Ishikawa (cell line): ENCODE measurements around the gene TGIF2.

Source experiments
- CEBPB ChIP-seq: IDR thresholded peaks from 2 replicates; pipeline ENCODE4 v1.6.1; 2012
- CREB1 ChIP-seq: IDR thresholded peaks from 2 replicates; pipeline ENCODE4 v1.6.1; 2012; ENCODE audit warnings: low read depth
- EGR1 ChIP-seq: IDR thresholded peaks from 2 replicates; pipeline ENCODE4 v1.6.1; 2012
- EP300 ChIP-seq: IDR thresholded peaks from 2 replicates; pipeline ENCODE4 v1.6.1; 2012; ENCODE audit warnings: borderline replicate concordance
- FOXM1 ChIP-seq: IDR thresholded peaks from 2 replicates; pipeline ENCODE4 v1.6.1; 2012; ENCODE audit warnings: low read depth, borderline replicate concordance
- NFIC ChIP-seq: IDR thresholded peaks from 2 replicates; pipeline ENCODE4 v1.6.1; 2012
- RAD21 ChIP-seq: IDR thresholded peaks from 2 replicates; pipeline ENCODE4 v1.6.1; 2012; ENCODE audit warnings: low read depth
- TAF1 ChIP-seq: IDR thresholded peaks from 2 replicates; pipeline ENCODE4 v1.6.1; 2012; ENCODE audit warnings: low read depth, mild to moderate bottlenecking
- TCF12 ChIP-seq: IDR thresholded peaks from 2 replicates; pipeline ENCODE4 v1.6.1; 2012; ENCODE audit warnings: low read depth
- TEAD4 ChIP-seq: IDR thresholded peaks from 2 replicates; pipeline ENCODE4 v1.6.1; 2012
- YY1 ChIP-seq: IDR thresholded peaks from 2 replicates; pipeline ENCODE4 v1.6.1; 2012; ENCODE audit warnings: low read depth
- ZBTB7A ChIP-seq: IDR thresholded peaks from 2 replicates; pipeline ENCODE4 v1.6.1; 2012; ENCODE audit warnings: low read depth
- TF ChIP-seq, protein P1 (sequence below): IDR thresholded peaks from 2 replicates; pipeline ENCODE4 v1.6.1; 2012
- TF ChIP-seq, protein P2 (sequence below): IDR thresholded peaks from 2 replicates; pipeline ENCODE4 v1.6.1; 2012; ENCODE audit warnings: low read depth, mild to moderate bottlenecking
- TF ChIP-seq, protein P3 (sequence below): IDR thresholded peaks from 2 replicates; pipeline ENCODE4 v1.6.1; 2012

TGIF2 gene

DNA sequence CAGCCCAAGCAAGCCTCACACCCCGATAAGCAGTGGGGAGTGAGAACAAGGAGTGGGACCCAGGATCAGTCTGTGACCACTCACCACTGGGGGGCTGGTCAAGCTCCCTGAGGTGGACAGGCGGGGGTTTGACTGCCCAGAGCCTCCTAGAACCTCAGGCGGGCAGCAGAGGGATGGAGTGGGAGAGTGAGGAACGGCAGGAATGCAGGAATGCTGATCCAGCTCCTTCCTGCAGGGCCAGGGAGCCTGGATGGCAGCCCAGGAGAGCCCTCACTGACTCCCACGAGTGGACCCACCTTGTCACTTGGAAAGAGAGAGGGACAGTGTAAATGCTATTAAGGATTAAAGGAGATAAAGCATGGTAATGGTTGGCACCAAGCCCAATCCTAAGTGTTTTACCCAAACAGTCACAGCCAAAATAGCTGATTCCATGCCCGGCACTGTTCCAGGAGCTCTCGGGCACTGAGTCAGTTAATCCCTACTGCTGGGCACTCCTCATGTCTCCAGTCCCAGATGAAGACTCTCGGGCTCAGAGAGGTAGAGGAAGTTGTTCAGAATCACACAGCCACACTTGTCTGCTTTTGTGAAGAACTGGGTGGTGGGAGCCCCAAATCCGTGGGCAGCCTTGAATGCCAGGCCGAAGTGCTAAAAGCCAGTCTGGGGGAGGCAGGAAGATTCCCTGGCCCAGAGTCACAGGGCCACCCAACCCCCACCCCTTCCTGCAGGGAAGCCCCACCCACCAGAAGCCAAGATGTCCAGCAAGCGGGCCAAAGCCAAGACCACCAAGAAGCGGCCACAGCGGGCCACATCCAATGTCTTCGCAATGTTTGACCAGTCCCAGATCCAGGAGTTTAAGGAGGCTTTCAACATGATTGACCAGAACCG lies 29.0 kb upstream of the TGIF2 start:
- no peak for TF ChIP-seq TEAD4
- TF ChIP-seq, protein P1, sequence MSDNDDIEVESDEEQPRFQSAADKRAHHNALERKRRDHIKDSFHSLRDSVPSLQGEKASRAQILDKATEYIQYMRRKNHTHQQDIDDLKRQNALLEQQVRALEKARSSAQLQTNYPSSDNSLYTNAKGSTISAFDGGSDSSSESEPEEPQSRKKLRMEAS: no peak
- TF ChIP-seq RAD21: no peak
- TF ChIP-seq EGR1: no peak
- no peak for TF ChIP-seq TAF1
- TF ChIP-seq YY1: no peak
- no peak for TF ChIP-seq ZBTB7A
- TF ChIP-seq, protein P2, sequence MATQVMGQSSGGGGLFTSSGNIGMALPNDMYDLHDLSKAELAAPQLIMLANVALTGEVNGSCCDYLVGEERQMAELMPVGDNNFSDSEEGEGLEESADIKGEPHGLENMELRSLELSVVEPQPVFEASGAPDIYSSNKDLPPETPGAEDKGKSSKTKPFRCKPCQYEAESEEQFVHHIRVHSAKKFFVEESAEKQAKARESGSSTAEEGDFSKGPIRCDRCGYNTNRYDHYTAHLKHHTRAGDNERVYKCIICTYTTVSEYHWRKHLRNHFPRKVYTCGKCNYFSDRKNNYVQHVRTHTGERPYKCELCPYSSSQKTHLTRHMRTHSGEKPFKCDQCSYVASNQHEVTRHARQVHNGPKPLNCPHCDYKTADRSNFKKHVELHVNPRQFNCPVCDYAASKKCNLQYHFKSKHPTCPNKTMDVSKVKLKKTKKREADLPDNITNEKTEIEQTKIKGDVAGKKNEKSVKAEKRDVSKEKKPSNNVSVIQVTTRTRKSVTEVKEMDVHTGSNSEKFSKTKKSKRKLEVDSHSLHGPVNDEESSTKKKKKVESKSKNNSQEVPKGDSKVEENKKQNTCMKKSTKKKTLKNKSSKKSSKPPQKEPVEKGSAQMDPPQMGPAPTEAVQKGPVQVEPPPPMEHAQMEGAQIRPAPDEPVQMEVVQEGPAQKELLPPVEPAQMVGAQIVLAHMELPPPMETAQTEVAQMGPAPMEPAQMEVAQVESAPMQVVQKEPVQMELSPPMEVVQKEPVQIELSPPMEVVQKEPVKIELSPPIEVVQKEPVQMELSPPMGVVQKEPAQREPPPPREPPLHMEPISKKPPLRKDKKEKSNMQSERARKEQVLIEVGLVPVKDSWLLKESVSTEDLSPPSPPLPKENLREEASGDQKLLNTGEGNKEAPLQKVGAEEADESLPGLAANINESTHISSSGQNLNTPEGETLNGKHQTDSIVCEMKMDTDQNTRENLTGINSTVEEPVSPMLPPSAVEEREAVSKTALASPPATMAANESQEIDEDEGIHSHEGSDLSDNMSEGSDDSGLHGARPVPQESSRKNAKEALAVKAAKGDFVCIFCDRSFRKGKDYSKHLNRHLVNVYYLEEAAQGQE: no peak
- TF ChIP-seq NFIC: no peak
- TF ChIP-seq FOXM1: no peak
- TF ChIP-seq EP300: no peak
- TF ChIP-seq, protein P3, sequence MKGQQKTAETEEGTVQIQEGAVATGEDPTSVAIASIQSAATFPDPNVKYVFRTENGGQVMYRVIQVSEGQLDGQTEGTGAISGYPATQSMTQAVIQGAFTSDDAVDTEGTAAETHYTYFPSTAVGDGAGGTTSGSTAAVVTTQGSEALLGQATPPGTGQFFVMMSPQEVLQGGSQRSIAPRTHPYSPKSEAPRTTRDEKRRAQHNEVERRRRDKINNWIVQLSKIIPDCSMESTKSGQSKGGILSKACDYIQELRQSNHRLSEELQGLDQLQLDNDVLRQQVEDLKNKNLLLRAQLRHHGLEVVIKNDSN: no peak
- no peak for TF ChIP-seq CEBPB
- no peak for TF ChIP-seq CREB1
- TF ChIP-seq TCF12: no peak

- TF ChIP-seq NFIC (no peak), TCF12 (no peak), EP300 (no peak), RAD21 (no peak), YY1 (no peak), EGR1 (no peak), FOXM1 (no peak), CEBPB (no peak), ZBTB7A (no peak), TAF1 (no peak), CREB1 (no peak), TEAD4 (no peak)
- TF ChIP-seq, protein P2: no peak
- TF ChIP-seq, protein P3: no peak
- TF ChIP-seq, protein P1: no peak
Observed at GRCh38 chr20:36546111-36546736, 27.2 kb upstream of the TGIF2 start.

DNA sequence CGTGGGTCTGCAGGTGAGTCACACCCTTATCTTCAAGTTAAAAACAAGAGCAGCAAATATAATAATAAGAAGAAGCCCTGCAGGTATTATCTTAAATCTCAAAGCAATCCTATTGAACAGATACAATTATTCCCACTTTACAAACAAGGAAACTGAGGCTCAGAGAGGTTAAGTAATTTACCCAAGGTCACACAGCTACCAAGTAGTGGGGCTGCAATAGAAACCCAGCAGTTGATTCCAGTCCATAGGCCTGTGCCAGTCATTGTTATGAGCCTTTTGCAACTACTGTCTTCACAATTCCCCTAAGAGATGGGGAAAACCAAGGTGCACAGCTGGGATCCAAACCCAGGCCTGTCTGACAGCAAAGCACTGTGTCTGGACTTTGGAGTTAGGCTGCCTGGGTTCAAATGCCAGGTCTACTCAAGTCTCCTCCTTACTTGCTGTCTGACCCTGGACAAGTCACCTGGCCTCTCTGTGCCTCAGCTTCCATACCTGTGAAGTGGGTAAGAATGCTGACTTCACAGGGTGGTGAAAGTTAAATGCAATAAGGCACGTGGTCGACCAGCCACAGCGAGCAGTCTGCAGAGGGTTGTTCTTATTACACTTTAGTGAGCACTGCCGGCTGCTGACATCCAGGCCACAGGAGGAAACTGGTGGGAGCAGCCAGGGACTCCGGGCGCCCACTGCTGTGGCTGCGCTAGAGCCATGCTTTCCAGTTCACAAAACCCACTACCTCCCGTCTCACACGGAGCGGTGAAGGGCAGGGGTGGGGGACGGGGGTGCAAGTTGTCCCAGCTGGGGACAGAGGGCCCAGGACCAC lies 26.0 kb upstream of the TGIF2 start:
- TF ChIP-seq TEAD4 (no peak), RAD21 (no peak), TCF12 (no peak), EGR1 (no peak), CREB1 (no peak), CEBPB (no peak), EP300 (no peak), ZBTB7A (no peak), FOXM1 (no peak)
- TF ChIP-seq, protein P1: no peak
- TF ChIP-seq, protein P3: no peak

DNA sequence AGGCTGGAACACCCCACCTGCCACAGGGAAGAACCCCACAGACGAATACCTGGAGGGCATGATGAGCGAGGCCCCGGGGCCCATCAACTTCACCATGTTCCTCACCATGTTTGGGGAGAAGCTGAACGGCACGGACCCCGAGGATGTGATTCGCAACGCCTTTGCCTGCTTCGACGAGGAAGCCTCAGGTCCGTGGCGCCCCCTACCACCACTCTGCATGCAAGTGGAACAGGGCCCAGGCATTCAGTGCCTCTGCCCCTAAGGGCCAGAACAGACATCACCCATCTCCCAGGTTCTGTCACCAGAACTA lies 25.4 kb upstream of the TGIF2 start:
- TF ChIP-seq TEAD4 (no peak), YY1 (no peak), RAD21 (no peak), FOXM1 (no peak), NFIC (no peak), CREB1 (no peak), TAF1 (no peak), EGR1 (no peak), ZBTB7A (no peak), EP300 (no peak), TCF12 (no peak), CEBPB (no peak)
- TF ChIP-seq, protein P1: no peak
- TF ChIP-seq, protein P2: no peak
- TF ChIP-seq, protein P3: no peak
